NCI-H187 treated with DMSO at 0.1 percent for 48 hours (cell line): ENCODE measurements around the gene LRRC42.
"Not testable (repeated sequence)": the region's sequence is repeated elsewhere in the genome, so short reads cannot be mapped to it uniquely, and the experiment has no call there.

Source experiments
- DNase-seq: peaks from one replicate; lab custom pipeline; 2025; lab: John Stamatoyannopoulos, UW

Gene LRRC42

GRCh38 chr1:53967409-53968124, 21.4 kb downstream of the LRRC42 start:
- DNase-seq = no peak

DNA sequence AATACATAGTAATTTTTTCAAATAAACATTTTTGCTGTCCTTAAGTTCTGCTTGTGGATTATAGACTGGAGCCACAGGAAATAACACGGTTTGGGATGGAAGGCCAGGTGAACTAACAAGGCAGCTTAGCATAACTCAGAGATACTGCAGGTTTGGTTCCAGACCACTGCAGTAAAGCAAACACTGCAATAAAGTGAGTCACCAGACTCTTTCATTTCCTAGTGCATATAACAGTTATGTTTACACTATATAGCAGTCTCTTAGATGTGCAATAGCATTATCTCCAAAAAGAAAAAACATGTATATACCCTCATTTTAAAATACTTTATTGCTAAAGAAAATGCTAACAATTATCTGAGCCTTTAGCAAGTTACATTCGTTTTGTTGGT, 22.0 kb downstream of the LRRC42 start:
- DNase-seq = no peak

GRCh38 chr1:53969323-53969722, 23.2 kb downstream of the LRRC42 start:
- not testable (repeated sequence) for DNase-seq

GRCh38 chr1:53971718-53972117, 25.6 kb downstream of the LRRC42 start:
- no peak for DNase-seq

- no peak for DNase-seq
Measured at GRCh38 chr1:53975861-53976260, 29.7 kb downstream of the LRRC42 start.

GRCh38 chr1:53979712-53980450, 33.7 kb downstream of the LRRC42 start:
- no peak for DNase-seq

DNA sequence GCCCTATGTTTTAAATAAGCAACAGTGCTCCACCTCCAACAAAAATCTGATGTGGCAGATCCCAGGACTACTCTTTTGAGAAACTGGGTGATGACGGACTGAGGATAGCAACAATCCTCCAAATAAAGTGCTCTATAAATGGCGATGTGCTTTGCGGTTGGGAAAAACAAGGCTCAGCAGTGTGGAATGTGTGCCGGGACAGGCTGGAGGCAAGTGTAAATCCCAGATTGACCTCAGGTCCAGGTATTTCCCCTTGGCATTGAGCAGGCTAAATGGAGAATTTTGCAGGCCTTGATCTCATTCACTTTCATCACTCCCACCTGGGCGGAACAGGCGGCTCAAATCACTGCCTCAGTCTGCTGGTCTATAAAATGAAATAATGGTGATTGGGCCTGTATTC, 35.1 kb downstream of the LRRC42 start:
- DNase-seq = no peak

- DNase-seq = no peak
Measured at GRCh38 chr1:53982034-53982762, 36.0 kb downstream of the LRRC42 start.

DNA sequence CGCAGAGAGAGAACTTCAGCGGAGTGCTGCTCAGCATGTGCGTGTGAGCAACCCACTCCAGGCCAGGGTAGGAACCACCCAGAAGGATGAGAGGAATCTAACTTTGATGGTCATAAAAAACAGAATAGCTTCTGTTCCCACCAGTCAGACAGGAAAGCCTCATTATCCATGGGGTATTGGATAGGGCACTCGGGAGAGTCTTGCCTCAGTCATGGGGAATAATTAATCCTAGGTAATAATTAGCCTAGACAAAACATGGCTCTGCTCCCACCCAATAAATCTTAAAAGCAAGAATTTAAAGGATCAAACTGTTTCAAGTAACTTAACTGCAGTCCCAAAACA, 36.6 kb downstream of the LRRC42 start:
- DNase-seq = no peak

DNA sequence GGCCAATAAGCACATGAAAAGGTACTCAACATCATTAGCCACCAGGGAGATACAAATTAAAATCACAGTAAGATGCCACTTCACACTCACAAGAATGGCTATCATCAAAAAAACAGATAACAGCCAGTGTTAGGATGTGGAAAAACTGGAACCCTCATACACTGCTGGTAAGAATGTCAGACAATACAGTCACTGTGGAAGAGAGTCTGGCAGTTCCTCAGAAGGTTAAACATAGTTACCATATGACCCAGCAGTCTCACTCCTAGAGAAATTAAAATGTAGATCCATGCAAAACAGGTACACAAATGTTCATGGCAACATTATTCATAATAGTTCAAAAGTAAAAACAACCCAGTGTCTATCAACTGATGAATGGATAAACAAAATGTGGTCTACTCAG, 38.6 kb downstream of the LRRC42 start:
- DNase-seq = no peak

- no peak for DNase-seq
Measured at GRCh38 chr1:53986458-53986857, 40.3 kb downstream of the LRRC42 start.

DNA sequence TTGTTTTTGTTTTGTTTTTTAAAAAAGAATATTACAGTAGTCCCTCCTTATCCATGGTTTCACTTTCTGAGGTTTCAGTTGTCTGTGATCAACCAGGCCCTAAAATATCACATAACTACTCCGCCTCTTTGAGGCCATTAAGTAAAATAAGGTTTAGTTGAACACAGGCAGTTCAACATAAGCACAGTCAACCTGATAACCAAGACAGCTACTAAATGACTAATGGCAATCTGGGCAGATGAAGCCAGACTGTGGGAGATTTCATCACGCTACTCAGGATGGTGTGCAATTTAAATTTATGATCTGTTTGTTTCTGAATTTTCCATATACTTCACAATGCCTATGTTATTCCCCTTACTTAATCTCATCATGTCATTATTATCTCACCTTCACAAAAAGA, 41.7 kb downstream of the LRRC42 start:
- no peak for DNase-seq

DNA sequence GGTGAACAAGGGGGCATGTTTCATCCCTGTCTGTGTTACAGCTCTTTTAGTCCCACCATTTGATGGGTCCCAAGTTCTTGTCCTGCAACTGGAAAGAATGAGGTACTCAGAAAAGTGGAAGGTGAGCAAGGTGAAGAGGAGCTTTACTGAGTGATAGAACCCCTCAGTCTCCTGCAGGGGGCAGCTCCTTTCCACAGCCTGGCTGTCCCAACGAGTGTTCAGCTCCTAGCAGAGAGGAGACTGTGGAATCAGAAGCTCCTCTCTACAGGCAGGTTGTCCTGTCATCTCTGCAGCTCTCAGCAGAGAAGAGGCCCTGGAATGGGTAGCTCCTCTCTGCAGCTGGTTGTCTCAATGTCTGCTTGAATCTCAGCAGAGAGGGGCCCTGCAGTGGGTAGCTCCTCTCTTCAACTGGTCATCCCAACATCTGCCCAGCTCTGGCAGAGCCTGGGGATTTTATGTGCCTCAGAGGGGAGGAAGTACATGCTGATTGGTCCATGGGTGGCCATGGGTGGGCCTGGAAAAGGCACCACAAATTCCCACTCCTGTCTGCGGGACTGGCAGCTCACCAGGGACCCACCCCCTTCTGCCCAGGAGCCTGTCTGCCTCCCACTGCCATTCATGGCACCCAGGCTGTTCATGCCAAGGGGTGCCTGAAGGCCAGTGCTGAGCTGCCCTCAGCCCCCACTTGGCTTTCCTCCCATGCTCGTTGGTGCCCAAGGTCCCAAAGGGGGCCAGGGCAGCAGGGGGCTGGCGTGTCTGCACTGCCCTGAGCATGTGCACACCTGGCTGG, 46.1 kb downstream of the LRRC42 start:
- DNase-seq = no peak

DNA sequence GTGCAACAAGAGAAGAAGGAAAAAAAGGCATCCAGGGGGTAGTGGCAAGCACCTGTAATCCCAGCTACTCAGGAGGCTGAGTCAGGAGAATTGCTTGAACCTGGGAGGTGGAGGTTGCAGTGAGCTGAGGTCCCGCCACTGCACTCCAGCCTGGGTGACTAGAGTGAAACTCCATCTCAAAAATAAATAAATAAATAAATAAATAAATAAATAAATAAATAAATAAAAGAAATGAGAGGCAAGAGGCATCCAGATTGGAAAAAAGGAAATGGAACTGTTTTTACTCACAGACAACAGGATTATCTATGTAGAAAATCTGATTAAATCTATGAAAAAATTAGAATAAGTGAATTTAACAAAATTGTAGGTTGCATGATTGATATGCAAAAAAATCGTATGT, 48.4 kb downstream of the LRRC42 start:
- DNase-seq = not testable (repeated sequence)

- DNase-seq = no peak
Measured at GRCh38 chr1:53995683-53996082, 49.5 kb downstream of the LRRC42 start.

GRCh38 chr1:53998223-53998622, 52.1 kb downstream of the LRRC42 start:
- no peak for DNase-seq

GRCh38 chr1:53999920-54000319, 53.8 kb downstream of the LRRC42 start:
- DNase-seq = no peak

- DNase-seq = peak; percentile 16
Measured at GRCh38 chr1:54001591-54001990, 55.4 kb downstream of the LRRC42 start.

DNA sequence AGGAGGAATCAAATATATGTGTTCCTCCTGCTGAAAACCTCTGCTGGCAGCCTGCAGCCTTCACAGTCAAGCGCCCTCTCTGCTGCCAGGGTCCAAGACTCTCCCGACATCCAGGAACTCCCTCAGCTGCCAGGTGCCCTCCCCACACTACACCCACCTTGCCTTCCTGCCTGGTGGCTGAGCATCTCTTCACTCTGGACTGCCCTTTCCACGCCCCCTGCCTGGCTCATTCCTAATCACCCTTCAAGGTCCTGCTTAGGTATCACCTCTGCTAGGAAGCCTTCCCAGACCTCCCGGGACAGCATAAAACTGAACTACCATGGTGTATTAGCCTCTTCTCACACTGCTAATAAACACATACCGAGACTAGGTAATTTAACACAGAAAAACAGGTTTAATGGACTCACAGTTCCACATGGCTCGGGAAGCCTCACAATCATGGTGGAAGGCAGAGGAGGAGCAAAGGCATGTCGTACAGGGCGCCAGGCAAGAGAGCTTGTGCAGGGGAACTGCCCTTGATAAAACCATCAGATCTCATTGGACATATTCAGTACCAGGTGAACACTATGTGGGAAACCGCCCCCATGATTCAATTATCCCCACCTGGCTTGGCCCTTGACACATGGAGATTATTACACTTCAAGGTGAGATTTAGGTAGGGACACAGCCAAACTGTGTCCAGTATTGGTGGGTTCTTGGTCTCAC, 56.5 kb downstream of the LRRC42 start:
- no peak for DNase-seq

GRCh38 chr1:54003249-54003646, 57.1 kb downstream of the LRRC42 start:
- no peak for DNase-seq

GRCh38 chr1:54003750-54004480, 57.8 kb downstream of the LRRC42 start:
- DNase-seq = not testable (repeated sequence)
